WI38 (cell line): ENCODE measurements around the gene RNF224.

ENCODE experiments used
- H3K4me3 ChIP-seq: 2 replicates; pipeline ENCODE4 v1.5.1; 2011; ENCODE audit warnings: low read depth, mild to moderate bottlenecking, control low read depth, low read length
- CTCF ChIP-seq: IDR thresholded peaks from 2 replicates; pipeline ENCODE4 v1.5.1; 2012; ENCODE audit warnings: low read depth, mild to moderate bottlenecking, control low read depth, low read length

RNF224 gene

GRCh38 chr9:137272241-137273094 is 45.2 kb downstream of the RNF224 start:
- no peak overlapping the region for H3K4me3 ChIP-seq
- TF ChIP-seq CTCF: no peak

- H3K4me3 ChIP-seq: no peak overlapping the region
- TF ChIP-seq CTCF: no peak
Observed at GRCh38 chr9:137273095-137273490, 45.8 kb downstream of the RNF224 start.

- TF ChIP-seq CTCF: no peak
- H3K4me3 ChIP-seq: no peak overlapping the region
Observed at GRCh38 chr9:137273611-137274320, 46.5 kb downstream of the RNF224 start.

- TF ChIP-seq CTCF: no peak
- H3K4me3 ChIP-seq: no peak overlapping the region
Observed at GRCh38 chr9:137275203-137275587, 47.9 kb downstream of the RNF224 start.

GRCh38 chr9:137275588-137276472 is 48.5 kb downstream of the RNF224 start:
- H3K4me3 ChIP-seq: no peak overlapping the region

More at GRCh38 chr9:137275588-137276472, 48.5 kb downstream of the RNF224 start:
- no peak for TF ChIP-seq CTCF
